ENCODE data around the gene CCDC142. TPM values are rescaled to one million over a fixed set of nuclear protein-coding genes. Genes with fewer than 3 reads are reported as not detected.

The CCDC142 gene
- total and polyA plus RNA-seq, 9 donors = 3.7 to 31.1 (median 21.7) TPM

- Histone ChIP-seq H3K27ac (no peak overlapping the region), H3K9me3 (no peaks in the 10 kb centered on the region), H3K27me3 (no peaks in the 10 kb centered on the region), H3K36me3 (no peaks in the 10 kb centered on the region), H3K4me3 (no peak overlapping the region), H3K4me1 (ENCODE audit: insufficient read depth) (peaks cover 6% of the 10 kb centered on the region)
- DNase-seq = no peak
- TF ChIP-seq EP300 (IDR thresholded peaks at IDR 0.05) (no peak), POLR2A (IDR thresholded peaks at IDR 0.05) (no peak)
- TF ChIP-seq, protein P1, sequence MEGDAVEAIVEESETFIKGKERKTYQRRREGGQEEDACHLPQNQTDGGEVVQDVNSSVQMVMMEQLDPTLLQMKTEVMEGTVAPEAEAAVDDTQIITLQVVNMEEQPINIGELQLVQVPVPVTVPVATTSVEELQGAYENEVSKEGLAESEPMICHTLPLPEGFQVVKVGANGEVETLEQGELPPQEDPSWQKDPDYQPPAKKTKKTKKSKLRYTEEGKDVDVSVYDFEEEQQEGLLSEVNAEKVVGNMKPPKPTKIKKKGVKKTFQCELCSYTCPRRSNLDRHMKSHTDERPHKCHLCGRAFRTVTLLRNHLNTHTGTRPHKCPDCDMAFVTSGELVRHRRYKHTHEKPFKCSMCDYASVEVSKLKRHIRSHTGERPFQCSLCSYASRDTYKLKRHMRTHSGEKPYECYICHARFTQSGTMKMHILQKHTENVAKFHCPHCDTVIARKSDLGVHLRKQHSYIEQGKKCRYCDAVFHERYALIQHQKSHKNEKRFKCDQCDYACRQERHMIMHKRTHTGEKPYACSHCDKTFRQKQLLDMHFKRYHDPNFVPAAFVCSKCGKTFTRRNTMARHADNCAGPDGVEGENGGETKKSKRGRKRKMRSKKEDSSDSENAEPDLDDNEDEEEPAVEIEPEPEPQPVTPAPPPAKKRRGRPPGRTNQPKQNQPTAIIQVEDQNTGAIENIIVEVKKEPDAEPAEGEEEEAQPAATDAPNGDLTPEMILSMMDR (IDR thresholded peaks at IDR 0.05) = no peak
- intact Hi-C loops (cut with DNase I) = no loop called here
- 76 to 80% (median 77%) methylated on average over 9 of the region's 9 CpGs for WGBS, 3 donors
Measured at GRCh38 chr2:74524005-74524404, 41.2 kb upstream of the CCDC142 start.

GRCh38 chr2:74522516-74522915 is 39.7 kb upstream of the CCDC142 start:
- Histone ChIP-seq H3K9me3 (no peaks in the 10 kb centered on the region), H3K36me3 (no peaks in the 10 kb centered on the region), H3K4me3 (no peak overlapping the region), H3K27me3 (no peaks in the 10 kb centered on the region), H3K27ac (no peak overlapping the region), H3K4me1 (ENCODE audit: insufficient read depth) (no peaks in the 10 kb centered on the region)
- WGBS, 3 donors = 67 to 76% (median 69%) methylated on average over 3 of the region's 3 CpGs
- DNase-seq = no peak
- no peak for TF ChIP-seq POLR2A (IDR thresholded peaks at IDR 0.05)
- TF ChIP-seq, protein P1 (IDR thresholded peaks at IDR 0.05) = no peak
- TF ChIP-seq EP300 (IDR thresholded peaks at IDR 0.05) = no peak
- intact Hi-C loops (cut with DNase I) = no loop called here

DNA sequence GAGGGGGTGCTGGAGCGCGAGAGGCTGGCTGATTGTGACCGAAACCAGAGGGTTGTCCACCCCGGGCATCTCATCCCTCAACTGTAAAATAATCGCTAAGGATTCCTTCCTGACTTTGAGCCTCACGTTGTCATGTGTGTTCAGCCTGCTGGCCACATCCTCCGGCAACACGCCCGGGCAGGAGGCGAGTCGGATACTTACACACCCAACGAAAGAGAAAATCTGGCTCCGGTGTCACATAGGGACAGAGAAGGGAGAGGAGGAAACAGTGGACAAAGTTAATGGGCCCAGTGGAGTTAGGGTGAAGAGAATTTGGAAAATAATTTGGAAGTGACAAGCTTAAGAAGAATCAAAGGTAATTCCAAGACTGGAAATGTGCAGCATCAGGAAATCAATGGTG is 33.9 kb upstream of the CCDC142 start:
- intact Hi-C loops (cut with DNase I) = no loop called here
- TF ChIP-seq POLR2A (IDR thresholded peaks at IDR 0.05) (no peak), EP300 (IDR thresholded peaks at IDR 0.05) (no peak)
- TF ChIP-seq, protein P1 (IDR thresholded peaks at IDR 0.05) = no peak
- H3K27me3 ChIP-seq = peaks cover 18% of the 10 kb centered on the region
- WGBS, 3 donors = 52 to 63% (median 61%) methylated on average over 13 of the region's 13 CpGs
- no peaks in the 10 kb centered on the region for H3K36me3 ChIP-seq
- no peak overlapping the region for H3K4me3 ChIP-seq
- peaks cover 3% of the 10 kb centered on the region for H3K4me1 ChIP-seq (ENCODE audit: insufficient read depth)
- no peak for DNase-seq
- no peaks in the 10 kb centered on the region for H3K9me3 ChIP-seq
- H3K27ac ChIP-seq = no peak overlapping the region

DNA sequence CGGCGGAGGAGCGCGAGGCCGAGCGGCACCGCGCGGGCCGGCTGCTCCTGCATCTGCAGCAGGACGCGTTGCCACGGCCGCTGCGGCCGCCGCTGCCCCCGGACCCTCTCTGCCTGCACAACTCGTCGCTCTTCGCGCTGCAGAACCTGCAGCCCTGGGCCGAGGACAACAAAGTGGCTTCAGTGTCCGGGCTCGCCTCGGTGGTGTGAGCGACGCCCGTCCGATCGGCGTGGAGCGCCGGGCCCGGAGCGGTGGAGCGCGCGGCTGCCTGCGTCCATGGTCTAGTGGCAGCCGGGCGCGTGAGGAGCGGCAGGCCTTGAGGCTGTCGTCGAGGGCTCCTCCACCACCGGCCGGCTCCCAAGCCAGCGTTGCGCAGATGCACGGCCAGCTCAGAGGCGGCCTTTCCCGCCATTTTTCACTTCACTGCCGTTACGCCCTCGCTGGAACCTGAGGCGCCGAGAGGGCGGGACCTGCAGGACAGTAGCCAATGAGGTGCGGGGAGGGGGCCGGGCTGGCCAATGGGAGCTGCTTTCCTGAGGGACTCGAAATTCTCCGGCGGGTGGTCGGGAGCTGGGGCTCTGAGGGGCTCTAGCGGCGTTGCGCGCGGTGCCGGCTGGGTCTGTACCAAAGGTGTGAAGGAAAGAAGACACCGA is 33.3 kb upstream of the CCDC142 start:
- peaks cover 18% of the 10 kb centered on the region for H3K27me3 ChIP-seq
- DNase-seq = no peak
- WGBS, 3 donors = 1 to 6% (median 2%) methylated on average over 35 to 72 of the region's 72 CpGs

More for the DNA sequence above, 33.3 kb upstream of the CCDC142 start:
- Histone ChIP-seq H3K27ac (no peak overlapping the region), H3K36me3 (no peaks in the 10 kb centered on the region), H3K4me1 (ENCODE audit: insufficient read depth) (peaks cover 3% of the 10 kb centered on the region), H3K9me3 (no peaks in the 10 kb centered on the region), H3K4me3 (no peak overlapping the region)
- TF ChIP-seq POLR2A (IDR thresholded peaks at IDR 0.05) (no peak), EP300 (IDR thresholded peaks at IDR 0.05) (no peak)
- TF ChIP-seq, protein P1 (IDR thresholded peaks at IDR 0.05) = no peak
- intact Hi-C loops (cut with DNase I) = no loop called here
